Endothelial cell of umbilical vein (primary cell): ENCODE results near the gene PCDH15. TPM values are rescaled to one million over a fixed set of nuclear protein-coding genes. Genes with fewer than 3 reads are reported as not detected.

ENCODE experiments used
- BruUV-seq: library from RNA; stranded (reverse); fragments of 400-500 nt; replicated peaks from 2 replicates; lab custom pipeline; 2021; lab: Mats Ljungman, UMichigan
- CTCF ChIA-PET: fragments of 300-600, 350-600 bp; sonication (Branson Sonifier 250); formaldehyde crosslinking; loops from one replicate; lab custom pipeline; 2021; ENCODE audit warnings: antibody characterized with exemption, inconsistent platforms; lab: Charles Lee
- POLR2A ChIA-PET: fragments of 300-600, 350-600 bp; sonication (Branson Sonifier 250); formaldehyde crosslinking; loops from one replicate; lab custom pipeline; 2021; ENCODE audit warnings: antibody characterized with exemption, inconsistent platforms; lab: Charles Lee
- DNase-seq: peaks from one replicate; pipeline ENCODE4 v3.0.0-alpha.2; 2011; ENCODE audit warnings: low read depth, low spot score
- FAIRE-seq: peaks from 2 replicates; lab custom pipeline; 2011; peaks lifted over from hg19 to GRCh38; lab: Jason Lieb, UNC
- H2AFZ ChIP-seq: 2 replicates; pipeline ENCODE4 v1.6.0; 2012; ENCODE audit warnings: low read depth, low read length, control low read depth, inconsistent platforms
- H3K27ac ChIP-seq: 2 replicates; pipeline ENCODE4 v1.5.1; 2011; ENCODE audit warnings: low read depth, mild to moderate bottlenecking, control low read depth, low read length, moderate library complexity; ENCODE audit not compliant: insufficient read depth
- H3K27me3 ChIP-seq, 2 experiments: 2 replicates each; pipeline versions ENCODE4 v1.6.0 to v1.6.1; 2011; ENCODE audit warnings: low read length in 2 of 2, mixed read lengths in 1 of 2; ENCODE audit not compliant: control insufficient read depth in 2 of 2, insufficient read depth in 2 of 2
- H3K36me3 ChIP-seq, 2 experiments: 2 replicates in 1 of 2; 3 replicates in 1 of 2; pipeline ENCODE4 v1.5.1; 2011; ENCODE audit warnings: low read length in 2 of 2, mild to moderate bottlenecking in 1 of 2, moderate library complexity in 1 of 2; ENCODE audit not compliant: control insufficient read depth in 2 of 2, insufficient read depth in 2 of 2; ENCODE audit errors: extremely low read depth in 1 of 2
- H3K4me1 ChIP-seq: 3 replicates; pipeline ENCODE4 v1.5.1; 2011; ENCODE audit warnings: mild to moderate bottlenecking, low read length; ENCODE audit not compliant: control insufficient read depth, insufficient read depth; ENCODE audit errors: extremely low read depth
- H3K4me2 ChIP-seq: 2 replicates; pipeline ENCODE4 v1.6.1; 2011; ENCODE audit warnings: low read length, control low read depth, mixed read lengths; ENCODE audit not compliant: insufficient read depth
- H3K4me3 ChIP-seq, 3 experiments: fragments of 200-600 bp in 1 of 3; sonication (generic), shearing (Covaris generic) in 1 of 3; replicated peaks in 1 of 3; 2 replicates each; pipeline ENCODE4 v1.5.1; 2011 to 2016; ENCODE audit warnings: control low read depth in 3 of 3, low read length in 3 of 3, mild to moderate bottlenecking in 2 of 3, inconsistent platforms in 1 of 3, low read depth in 1 of 3, moderate library complexity in 1 of 3; ENCODE audit not compliant: insufficient read depth in 1 of 3
- H3K79me2 ChIP-seq: 2 replicates; pipeline ENCODE4 v1.6.0; 2012; ENCODE audit warnings: low read length, inconsistent platforms; ENCODE audit not compliant: control insufficient read depth, insufficient read depth
- H3K9ac ChIP-seq: replicated peaks from 2 replicates; pipeline ENCODE3; 2011; ENCODE audit warnings: low read length, control low read depth; ENCODE audit not compliant: insufficient read depth; ENCODE audit errors: extremely low read depth
- H3K9me1 ChIP-seq: replicated peaks from 3 replicates; pipeline ENCODE4 v1.6.0; 2011; ENCODE audit warnings: mild to moderate bottlenecking, low read length; ENCODE audit not compliant: control insufficient read depth, insufficient read depth; ENCODE audit errors: extremely low read depth
- H3K9me3 ChIP-seq: replicated peaks from 2 replicates; pipeline ENCODE4 v1.5.1; 2012; ENCODE audit warnings: low read length, inconsistent platforms; ENCODE audit not compliant: control insufficient read depth, insufficient read depth
- H4K20me1 ChIP-seq: replicated peaks from 2 replicates; pipeline ENCODE3; 2011; ENCODE audit warnings: mild to moderate bottlenecking, low read length; ENCODE audit not compliant: control insufficient read depth, insufficient read depth; ENCODE audit errors: extremely low read depth
- CTCF ChIP-seq, 2 donors: IDR thresholded peaks; 1 replicate in 1 of 2; 2 replicates in 1 of 2; pipeline ENCODE4 v1.5.1; 2011; ENCODE audit warnings: low read length in 2 of 2, mild to moderate bottlenecking in 2 of 2, moderate library complexity in 2 of 2, control low read depth in 1 of 2, inconsistent platforms in 1 of 2, low read depth in 1 of 2; ENCODE audit not compliant: insufficient read depth in 1 of 2; ENCODE audit errors: extremely low read depth in 1 of 2
- EZH2 ChIP-seq: IDR thresholded peaks from 2 replicates; pipeline ENCODE4 v1.6.1; 2012; ENCODE audit warnings: borderline replicate concordance, low read depth, mild to moderate bottlenecking, moderate library complexity, low read length, inconsistent platforms; ENCODE audit not compliant: severe bottlenecking
- FOS ChIP-seq: IDR thresholded peaks from 2 replicates; pipeline ENCODE4 v1.6.1; 2011; ENCODE audit warnings: mild to moderate bottlenecking, low read length, moderate library complexity, borderline replicate concordance; ENCODE audit not compliant: insufficient read depth
- GATA2 ChIP-seq: IDR thresholded peaks from 2 replicates; pipeline ENCODE4 v1.7.0; 2011; ENCODE audit warnings: low read depth, mild to moderate bottlenecking, moderate library complexity, mixed read lengths, low read length; ENCODE audit not compliant: insufficient read length, insufficient read depth
- JUN ChIP-seq: IDR thresholded peaks from 2 replicates; pipeline ENCODE4 v1.6.1; 2011; ENCODE audit warnings: borderline replicate concordance, low read depth; ENCODE audit not compliant: insufficient read length, insufficient read depth
- MYC ChIP-seq: IDR thresholded peaks from one replicate; pipeline ENCODE4 v1.6.1; 2011; ENCODE audit warnings: mild to moderate bottlenecking, low read depth, low read length
- POLR2A ChIP-seq: IDR thresholded peaks from 2 replicates; pipeline ENCODE4 v1.6.1; 2012; ENCODE audit warnings: low read depth, mild to moderate bottlenecking, control low read depth, low read length
- POLR2AphosphoS5 ChIP-seq: IDR thresholded peaks from 2 replicates; pipeline ENCODE4 v1.6.1; 2012; ENCODE audit warnings: low read depth, mild to moderate bottlenecking, control low read depth, low read length, moderate library complexity; ENCODE audit not compliant: insufficient read depth
- dilution Hi-C: fragments of 300-500 bp; cut with MboI; formaldehyde crosslinking; loops from one replicate; pipeline ENCODE4 v1.15.0; 2019; ENCODE audit warnings: low sequenced_read_pairs; ENCODE audit not compliant: extremely low pct_ligation_motif_present
- intact Hi-C: fragments of 100-400 bp; cut with micrococcal nuclease; formaldehyde crosslinking; loops from one replicate; pipeline ENCODE4 v1.10.0; 2022
- polyA plus RNA-seq, 4 experiments: library from polyadenylated mRNA; depleted of rRNA in 3 of 4; stranded (reverse) in 3 of 4; unstranded in 1 of 4; fragments of >200 nt; gene quantifications; 2 replicates each; pipeline versions ENCODE4 v1.2.1 to v1.2.3, GENCODE V29; 2011 to 2012; ENCODE audit warnings: missing spikeins in 1 of 4
- total RNA-seq: library from RNA; stranded (reverse); gene quantifications from 2 replicates; pipeline ENCODE4 v1.2.3, GENCODE V29; 2021
- TF ChIP-seq, protein P1 (sequence below): IDR thresholded peaks from 2 replicates; pipeline ENCODE4 v1.6.1; 2011; ENCODE audit not compliant: insufficient read depth, insufficient read length

Gene PCDH15
- total and polyA plus RNA-seq, 2 donors (not counting 3 experiments of a cell fraction or from before 2014, with no cell fraction given), result 0.04 TPM; not detected in 1

DNA sequence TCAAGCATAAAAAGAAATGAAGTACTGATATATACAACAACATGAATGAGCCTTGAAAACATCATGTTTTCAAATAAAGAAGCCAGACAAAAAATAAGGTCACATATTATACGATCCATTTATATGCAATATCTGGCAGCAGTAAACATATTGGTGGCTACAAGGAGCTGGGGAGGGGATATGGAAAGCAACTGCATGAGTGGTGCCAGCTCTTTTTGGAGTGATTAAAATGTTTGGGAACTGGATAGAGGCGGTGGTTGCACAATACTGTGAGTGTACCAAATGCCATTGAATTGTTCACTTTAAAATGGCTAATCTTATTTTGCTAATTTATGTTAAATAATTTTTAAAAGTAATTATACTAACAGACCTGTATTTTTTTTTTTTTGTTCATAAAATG, 481.7 kb downstream of the PCDH15 start:
- BruUV-seq, result no TSS peak
- Histone ChIP-seq H3K9me3 (no peaks in the 10 kb centered on the region), H3K9me1 (no peaks in the 10 kb centered on the region), H3K4me3 (no peak overlapping the region), H3K4me1 (no peaks in the 10 kb centered on the region), H3K27me3 (no peaks in the 10 kb centered on the region), H3K27ac (no peak overlapping the region), H3K4me2 (no peak overlapping the region), H3K9ac (no peak overlapping the region), H3K79me2 (no peaks in the 10 kb centered on the region), H4K20me1 (no peaks in the 10 kb centered on the region), H2AFZ (no peak overlapping the region), H3K36me3 (no peaks in the 10 kb centered on the region)
- dilution Hi-C loops, result no loop called here
- DNase-seq (no peak), FAIRE-seq (no peak)
- TF ChIP-seq EZH2, result no peak
- TF ChIP-seq CTCF (IDR thresholded peaks at IDR 0.05; ENCODE audit: extremely low read depth in 1 of 2, insufficient read depth in 1 of 2, low read depth in 1 of 2, low read length in 2 of 2), result no peak
- no peak for TF ChIP-seq POLR2AphosphoS5
- TF ChIP-seq JUN, result no peak
- TF ChIP-seq POLR2A, result no peak
- no peak for TF ChIP-seq FOS
- TF ChIP-seq MYC, result no peak
- TF ChIP-seq, protein P1, sequence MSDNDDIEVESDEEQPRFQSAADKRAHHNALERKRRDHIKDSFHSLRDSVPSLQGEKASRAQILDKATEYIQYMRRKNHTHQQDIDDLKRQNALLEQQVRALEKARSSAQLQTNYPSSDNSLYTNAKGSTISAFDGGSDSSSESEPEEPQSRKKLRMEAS, result no peak
- TF ChIP-seq GATA2, result no peak
- intact Hi-C loops, result no loop called here
- ChIA-PET CTCF (interaction anchor here (0.7 kb wide), 1 partner anchor 1187 kb away, joined by 3 read pairs; no protein-coding TSS in a partner anchor), POLR2A (no interaction called here)
